Astrocyte (in vitro differentiated cells and primary cell): ENCODE results near the gene CKLF.

ENCODE experiments used
- EZH2 ChIP-seq: IDR thresholded peaks from 2 replicates; pipeline ENCODE4 v1.6.1; 2012; ENCODE audit warnings: mild to moderate bottlenecking, low read length, inconsistent platforms; ENCODE audit not compliant: insufficient read depth
- TF ChIP-seq, protein P1 (sequence below): IDR thresholded peaks from 2 replicates; pipeline ENCODE4 v1.5.1; 2011; ENCODE audit warnings: low read depth, mild to moderate bottlenecking, inconsistent platforms, low read length, moderate library complexity; ENCODE audit not compliant: insufficient read depth

DNA sequence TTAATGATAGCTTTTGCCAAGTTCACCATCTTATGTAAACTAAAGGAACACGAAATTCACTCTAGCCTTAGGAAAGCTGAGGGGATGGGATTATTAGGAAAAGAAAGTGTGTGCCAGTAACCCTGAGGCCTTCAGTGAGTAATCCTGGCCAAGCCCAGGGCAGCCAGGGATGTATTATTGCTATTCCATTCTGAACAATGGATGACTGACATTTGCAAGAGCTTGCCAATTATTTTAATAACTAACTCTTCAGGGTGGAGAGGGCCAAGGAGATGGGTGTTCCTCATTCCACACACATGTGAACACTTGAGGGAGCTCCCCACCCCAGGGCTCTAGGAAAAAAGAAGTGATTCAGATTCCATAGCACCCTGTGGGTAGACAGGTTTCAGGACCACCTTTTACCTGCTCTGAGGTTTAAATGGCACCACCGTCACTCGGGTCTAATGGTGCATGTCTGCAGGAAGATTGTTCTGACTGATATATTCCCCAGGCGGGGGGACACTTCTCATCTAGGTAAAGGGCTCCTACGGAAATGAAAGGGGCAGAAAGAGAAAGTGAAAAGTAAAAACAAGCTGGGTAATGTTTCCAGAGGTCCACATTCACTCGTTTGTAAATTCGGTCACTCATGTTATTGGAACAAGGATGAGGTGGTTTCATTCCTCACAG is 44.0 kb upstream of the CKLF start:
- TF ChIP-seq, protein P1, sequence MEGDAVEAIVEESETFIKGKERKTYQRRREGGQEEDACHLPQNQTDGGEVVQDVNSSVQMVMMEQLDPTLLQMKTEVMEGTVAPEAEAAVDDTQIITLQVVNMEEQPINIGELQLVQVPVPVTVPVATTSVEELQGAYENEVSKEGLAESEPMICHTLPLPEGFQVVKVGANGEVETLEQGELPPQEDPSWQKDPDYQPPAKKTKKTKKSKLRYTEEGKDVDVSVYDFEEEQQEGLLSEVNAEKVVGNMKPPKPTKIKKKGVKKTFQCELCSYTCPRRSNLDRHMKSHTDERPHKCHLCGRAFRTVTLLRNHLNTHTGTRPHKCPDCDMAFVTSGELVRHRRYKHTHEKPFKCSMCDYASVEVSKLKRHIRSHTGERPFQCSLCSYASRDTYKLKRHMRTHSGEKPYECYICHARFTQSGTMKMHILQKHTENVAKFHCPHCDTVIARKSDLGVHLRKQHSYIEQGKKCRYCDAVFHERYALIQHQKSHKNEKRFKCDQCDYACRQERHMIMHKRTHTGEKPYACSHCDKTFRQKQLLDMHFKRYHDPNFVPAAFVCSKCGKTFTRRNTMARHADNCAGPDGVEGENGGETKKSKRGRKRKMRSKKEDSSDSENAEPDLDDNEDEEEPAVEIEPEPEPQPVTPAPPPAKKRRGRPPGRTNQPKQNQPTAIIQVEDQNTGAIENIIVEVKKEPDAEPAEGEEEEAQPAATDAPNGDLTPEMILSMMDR = no peak
- TF ChIP-seq EZH2 = no peak
